Measurements from ENCODE around the gene CELF2. TPM values are rescaled to one million over a fixed set of nuclear protein-coding genes. Genes with fewer than 3 reads are reported as not detected.

Gene CELF2
- total RNA-seq, 1 experiment from 2014 or later, result 0.27 TPM

DNA sequence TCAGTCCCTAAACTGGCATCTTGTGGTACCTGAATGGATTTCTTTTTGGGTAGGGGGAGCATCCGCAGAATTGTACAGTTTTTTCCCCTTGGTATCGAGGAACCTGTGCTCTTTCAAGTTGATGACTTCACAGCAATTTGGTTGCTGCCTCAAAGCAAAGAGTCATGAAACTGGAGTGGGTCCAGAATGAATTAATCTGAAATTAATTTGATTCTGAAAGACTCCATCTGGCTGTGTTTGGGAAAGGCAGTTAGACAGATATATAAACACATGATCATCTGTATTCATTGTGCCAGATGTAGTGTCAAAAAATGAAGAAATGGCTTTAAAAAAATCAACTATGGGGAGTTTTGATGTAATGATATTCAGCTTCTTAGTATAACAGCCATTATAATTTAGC lies 136.1 kb downstream of the CELF2 start:
- Histone ChIP-seq H3K9me3 (no peaks in the 10 kb centered on the region), H3K4me1 (no peaks in the 10 kb centered on the region), H3K4me3 (ENCODE audit: low read depth, low read length) (no peak overlapping the region), H3K36me3 (ENCODE audit: control insufficient read depth, insufficient read depth, low read length) (no peaks in the 10 kb centered on the region), H3K27me3 (replicated peaks; ENCODE audit: control insufficient read depth, insufficient read depth, low read length) (peaks cover 2% of the 10 kb centered on the region; the same call in 1 of the 2 replicates)
- DNase-seq, result no peak
- CTCF ChIA-PET, result no interaction called here
- no peak for TF ChIP-seq CTCF (IDR thresholded peaks at IDR 0.05; ENCODE audit: insufficient read depth in 1 of 2, low read depth in 1 of 2, low read length in 1 of 2, severe bottlenecking in 1 of 2, unreplicated experiment in 1 of 2)
- POLR2A ChIA-PET, result no interaction called here
- Mint-ChIP-seq H3K9me3 (ENCODE audit: unreplicated experiment) (no peaks in the 10 kb centered on the region), H3K27ac (ENCODE audit: unreplicated experiment) (no peak overlapping the region), H3K27me3 (ENCODE audit: insufficient read depth, unreplicated experiment) (peaks cover 39% of the 10 kb centered on the region), H3K36me3 (ENCODE audit: insufficient read depth, unreplicated experiment) (no peaks in the 10 kb centered on the region), H3K4me1 (ENCODE audit: low read depth, unreplicated experiment) (no peaks in the 10 kb centered on the region), H3K4me3 (ENCODE audit: unreplicated experiment) (no peak overlapping the region)
- intact Hi-C loops (cut with micrococcal nuclease; ENCODE audit: unreplicated experiment), result no loop called here
- no TSS peak for BruUV-seq (replicated peaks)

- TF ChIP-seq CTCF (IDR thresholded peaks at IDR 0.05; ENCODE audit: insufficient read depth in 1 of 2, low read depth in 1 of 2, low read length in 1 of 2, severe bottlenecking in 1 of 2, unreplicated experiment in 1 of 2), result no peak
- H3K4me1 ChIP-seq, result no peaks in the 10 kb centered on the region
- no peak overlapping the region for H3K4me3 ChIP-seq (ENCODE audit: low read depth, low read length)
- Mint-ChIP-seq H3K27ac (ENCODE audit: unreplicated experiment) (no peak overlapping the region), H3K36me3 (ENCODE audit: insufficient read depth, unreplicated experiment) (no peaks in the 10 kb centered on the region), H3K4me1 (ENCODE audit: low read depth, unreplicated experiment) (no peaks in the 10 kb centered on the region), H3K9me3 (ENCODE audit: unreplicated experiment) (no peaks in the 10 kb centered on the region), H3K27me3 (ENCODE audit: insufficient read depth, unreplicated experiment) (peaks cover 39% of the 10 kb centered on the region), H3K4me3 (ENCODE audit: unreplicated experiment) (no peak overlapping the region)
- BruUV-seq (replicated peaks), result no TSS peak
- ChIA-PET CTCF (no interaction called here), POLR2A (no interaction called here)
- DNase-seq, result no peak
- no peaks in the 10 kb centered on the region for H3K9me3 ChIP-seq
- H3K36me3 ChIP-seq (ENCODE audit: control insufficient read depth, insufficient read depth, low read length), result no peaks in the 10 kb centered on the region
- peaks cover 2% of the 10 kb centered on the region; the same call in 1 of the 2 replicates for H3K27me3 ChIP-seq (replicated peaks; ENCODE audit: control insufficient read depth, insufficient read depth, low read length)
- intact Hi-C loops (cut with micrococcal nuclease; ENCODE audit: unreplicated experiment), result no loop called here
These were observed 136.7 kb downstream of the CELF2 start for GRCh38 chr10:11154333-11154732.

DNA sequence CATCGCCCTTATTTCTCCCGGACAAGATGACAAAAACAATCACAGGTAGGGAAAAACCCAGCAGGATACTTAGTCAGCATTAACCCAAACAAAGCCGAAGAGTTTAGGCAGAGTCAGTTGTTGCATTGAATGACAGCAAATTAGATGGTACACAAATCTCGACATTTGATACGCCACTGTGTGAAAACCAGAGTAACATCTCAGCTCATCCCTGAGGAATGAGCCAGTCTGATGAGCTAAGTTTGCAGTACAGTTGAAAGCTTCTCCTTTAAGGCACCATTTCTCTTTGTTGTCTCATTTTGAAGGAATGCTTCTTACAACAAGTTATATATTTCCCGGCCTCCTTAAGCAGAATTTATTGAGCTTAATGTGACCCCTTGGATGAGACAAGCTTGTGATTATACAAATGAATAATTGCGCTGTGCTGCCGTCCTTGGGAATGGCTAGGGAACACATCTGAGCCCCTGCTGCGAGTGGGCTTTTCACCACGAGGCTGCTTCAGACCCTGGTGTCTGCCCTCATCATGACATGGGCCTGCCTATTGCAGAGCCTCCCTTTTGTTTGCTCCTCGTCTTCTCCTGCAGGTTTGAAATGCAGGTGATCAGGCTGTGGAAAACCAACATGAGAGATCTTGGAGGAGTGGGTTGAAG lies 137.3 kb downstream of the CELF2 start:
- H3K36me3 Mint-ChIP-seq (ENCODE audit: insufficient read depth, unreplicated experiment), result no peaks in the 10 kb centered on the region
- no peak for TF ChIP-seq CTCF (IDR thresholded peaks at IDR 0.05; ENCODE audit: insufficient read depth in 1 of 2, low read depth in 1 of 2, low read length in 1 of 2, severe bottlenecking in 1 of 2, unreplicated experiment in 1 of 2)
- ChIA-PET CTCF (no interaction called here), POLR2A (no interaction called here)
- no peaks in the 10 kb centered on the region for H3K4me1 ChIP-seq
- H3K4me1 Mint-ChIP-seq (ENCODE audit: low read depth, unreplicated experiment), result no peaks in the 10 kb centered on the region
- H3K27me3 ChIP-seq (replicated peaks; ENCODE audit: control insufficient read depth, insufficient read depth, low read length), result peaks cover 2% of the 10 kb centered on the region; the same call in 1 of the 2 replicates
- BruUV-seq (replicated peaks), result no TSS peak
- no peaks in the 10 kb centered on the region for H3K9me3 Mint-ChIP-seq (ENCODE audit: unreplicated experiment)
- no peaks in the 10 kb centered on the region for H3K36me3 ChIP-seq (ENCODE audit: control insufficient read depth, insufficient read depth, low read length)
- no peaks in the 10 kb centered on the region for H3K9me3 ChIP-seq
- no peak overlapping the region for H3K4me3 ChIP-seq (ENCODE audit: low read depth, low read length)
- H3K27ac Mint-ChIP-seq (ENCODE audit: unreplicated experiment), result no peak overlapping the region
- intact Hi-C loops (cut with micrococcal nuclease; ENCODE audit: unreplicated experiment), result no loop called here
- no peak for DNase-seq
- H3K27me3 Mint-ChIP-seq (ENCODE audit: insufficient read depth, unreplicated experiment), result peaks cover 36% of the 10 kb centered on the region
- H3K4me3 Mint-ChIP-seq (ENCODE audit: unreplicated experiment), result no peak overlapping the region
